22Rv1 (cell line): Measurements from ENCODE around the gene ASPHD2.

Experiments used
- H3K27ac ChIP-seq: fragments of 450-650 bp; 2 replicates; pipeline ENCODE4 v1.5.1; 2017
- ZFX ChIP-seq: fragments of 450-650 bp; IDR thresholded peaks from 2 replicates; pipeline ENCODE4 v1.6.1; 2017; ENCODE audit warnings: antibody characterized with exemption, borderline replicate concordance
- TF ChIP-seq, protein P1 (sequence below): fragments of 450-650 bp; IDR thresholded peaks from 2 replicates; pipeline ENCODE4 v1.5.1; 2017; ENCODE audit warnings: mild to moderate bottlenecking

ASPHD2 gene

DNA sequence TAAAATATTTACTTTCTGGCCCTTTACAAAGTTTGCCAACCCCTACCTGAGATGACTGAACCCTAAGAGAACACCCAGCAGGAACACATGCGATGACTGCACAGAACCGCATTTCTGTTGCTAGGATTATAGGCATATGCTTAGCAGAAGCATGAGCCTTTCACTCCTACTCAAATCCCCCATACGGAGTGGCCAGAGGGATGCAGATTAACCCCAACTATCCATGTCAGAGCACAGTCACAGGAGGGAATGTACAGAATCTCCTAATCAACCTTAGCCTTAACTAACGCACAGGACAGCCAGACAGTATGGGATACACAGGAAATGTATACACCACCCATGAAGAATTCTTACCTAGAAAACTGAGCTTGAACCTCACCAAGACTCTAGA, 48.3 kb downstream of the ASPHD2 start:
- no peak overlapping the region for H3K27ac ChIP-seq
- TF ChIP-seq, protein P1, sequence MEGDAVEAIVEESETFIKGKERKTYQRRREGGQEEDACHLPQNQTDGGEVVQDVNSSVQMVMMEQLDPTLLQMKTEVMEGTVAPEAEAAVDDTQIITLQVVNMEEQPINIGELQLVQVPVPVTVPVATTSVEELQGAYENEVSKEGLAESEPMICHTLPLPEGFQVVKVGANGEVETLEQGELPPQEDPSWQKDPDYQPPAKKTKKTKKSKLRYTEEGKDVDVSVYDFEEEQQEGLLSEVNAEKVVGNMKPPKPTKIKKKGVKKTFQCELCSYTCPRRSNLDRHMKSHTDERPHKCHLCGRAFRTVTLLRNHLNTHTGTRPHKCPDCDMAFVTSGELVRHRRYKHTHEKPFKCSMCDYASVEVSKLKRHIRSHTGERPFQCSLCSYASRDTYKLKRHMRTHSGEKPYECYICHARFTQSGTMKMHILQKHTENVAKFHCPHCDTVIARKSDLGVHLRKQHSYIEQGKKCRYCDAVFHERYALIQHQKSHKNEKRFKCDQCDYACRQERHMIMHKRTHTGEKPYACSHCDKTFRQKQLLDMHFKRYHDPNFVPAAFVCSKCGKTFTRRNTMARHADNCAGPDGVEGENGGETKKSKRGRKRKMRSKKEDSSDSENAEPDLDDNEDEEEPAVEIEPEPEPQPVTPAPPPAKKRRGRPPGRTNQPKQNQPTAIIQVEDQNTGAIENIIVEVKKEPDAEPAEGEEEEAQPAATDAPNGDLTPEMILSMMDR = no peak
- TF ChIP-seq ZFX = no peak

DNA sequence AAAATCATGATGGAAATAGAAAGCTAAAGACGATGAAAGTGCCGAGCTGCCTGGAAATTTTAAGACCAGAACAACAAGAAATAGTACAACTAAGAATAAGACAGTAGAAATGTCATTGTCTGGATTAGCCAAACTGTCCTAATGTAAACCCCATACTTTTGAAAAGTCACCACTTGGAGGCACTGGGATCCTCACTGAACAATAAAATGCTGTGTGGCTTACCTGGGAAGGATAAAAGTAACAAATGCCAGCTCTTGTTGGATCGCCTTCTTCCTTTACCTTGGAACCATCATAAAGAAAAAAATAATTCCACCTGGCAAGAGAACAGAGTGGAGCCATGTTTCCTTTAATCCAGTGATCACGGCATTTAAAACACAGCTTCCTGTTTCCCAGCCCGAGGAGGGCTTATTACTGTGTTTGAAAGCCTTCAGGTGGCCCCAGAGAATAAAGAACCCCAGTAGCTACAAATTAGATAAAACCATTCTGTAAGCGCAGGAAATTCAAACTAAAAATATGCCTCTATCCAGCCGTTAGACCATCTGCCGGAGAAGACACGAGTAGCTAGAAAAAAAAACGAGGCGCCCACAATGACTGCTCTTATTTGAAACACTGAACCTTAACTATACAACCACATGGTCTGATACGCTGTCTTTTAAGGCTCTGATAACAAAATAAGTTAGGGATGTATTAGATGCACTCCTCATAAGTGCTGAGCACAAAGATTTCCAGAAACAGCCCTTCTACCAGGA, 50.2 kb downstream of the ASPHD2 start:
- no peak for TF ChIP-seq ZFX
- TF ChIP-seq, protein P1 = no peak
- no peak overlapping the region for H3K27ac ChIP-seq

DNA sequence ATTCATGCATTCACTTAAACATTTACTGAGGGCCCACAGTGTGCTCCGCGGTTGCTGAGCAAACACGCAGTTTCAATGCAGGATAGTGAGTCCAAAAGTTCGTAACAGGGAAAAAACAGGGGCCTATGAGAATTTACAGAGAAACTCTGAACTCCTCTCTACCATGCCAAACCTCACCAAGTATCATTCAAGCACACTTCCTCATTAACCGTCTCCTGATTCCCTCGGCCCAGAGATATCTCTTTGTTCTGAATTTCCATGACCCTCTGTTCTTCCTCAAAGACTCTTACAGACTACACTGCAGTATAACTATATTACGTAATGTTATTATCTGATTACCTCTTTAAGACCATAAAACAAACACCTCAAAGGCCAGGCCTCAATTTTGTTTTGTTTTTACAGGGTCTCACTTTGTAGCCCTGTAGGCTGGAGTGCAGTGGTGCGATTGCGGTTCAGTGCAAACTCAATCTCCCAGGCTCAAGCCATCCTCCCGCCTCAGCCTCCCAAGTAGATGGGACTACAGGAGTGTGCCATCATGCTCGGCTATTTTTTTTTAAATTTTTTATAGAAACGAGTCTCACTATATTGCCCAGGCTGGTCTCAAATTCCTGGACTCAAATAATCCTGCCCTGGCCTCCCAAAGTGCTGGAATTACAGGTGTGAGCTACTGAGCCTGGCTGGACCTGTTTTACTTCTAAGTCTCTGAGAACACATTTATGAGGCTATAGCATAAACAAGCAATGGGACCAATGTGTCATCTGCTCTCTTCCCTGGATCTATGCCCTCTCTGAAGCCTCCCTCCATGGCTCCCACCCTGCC, 50.9 kb downstream of the ASPHD2 start:
- H3K27ac ChIP-seq = no peak overlapping the region
- no peak for TF ChIP-seq ZFX
- TF ChIP-seq, protein P1 = no peak

DNA sequence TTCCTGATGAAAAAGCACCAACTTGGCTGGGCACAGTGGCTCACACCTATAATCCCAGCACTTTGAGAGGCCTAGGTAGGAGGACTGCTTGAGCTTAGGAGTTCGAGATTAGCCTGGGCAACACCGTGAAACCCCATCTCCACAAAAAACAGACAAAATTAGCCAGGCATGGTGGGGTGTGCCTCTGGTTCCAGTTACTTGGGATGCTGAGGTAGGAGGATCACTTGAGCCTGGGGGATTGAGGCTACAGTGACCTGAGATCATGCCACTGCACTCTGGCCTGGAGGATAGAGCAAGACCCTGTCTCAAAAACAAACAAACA, 51.5 kb downstream of the ASPHD2 start:
- no peak for TF ChIP-seq ZFX
- TF ChIP-seq, protein P1 = no peak
- H3K27ac ChIP-seq = no peak overlapping the region

DNA sequence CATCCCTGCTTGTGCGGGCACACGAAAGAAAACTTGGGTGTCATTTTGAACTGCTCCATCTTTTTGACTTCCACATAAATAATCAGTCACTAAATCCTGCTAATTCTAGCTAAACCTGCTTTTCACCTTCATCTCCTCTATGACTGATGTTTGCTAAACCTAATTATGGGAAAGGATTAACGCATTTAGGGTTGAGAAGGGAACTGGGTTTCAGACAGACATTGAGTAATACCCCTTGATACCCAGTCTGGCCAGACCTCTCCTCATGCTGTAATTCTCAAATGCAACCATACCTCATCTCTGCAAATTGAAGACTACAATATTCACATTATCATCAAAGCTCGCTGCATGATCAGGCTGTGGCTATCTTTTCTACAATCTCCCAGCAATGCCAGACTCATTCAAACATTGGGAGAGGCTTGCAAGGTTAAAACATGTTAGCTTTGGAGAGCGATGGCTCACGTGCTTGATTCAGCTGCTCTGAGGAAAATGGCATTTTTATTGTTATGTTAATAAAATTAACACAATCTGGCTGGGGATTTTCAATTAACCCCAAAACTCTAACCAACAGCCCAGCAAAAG, 52.1 kb downstream of the ASPHD2 start:
- no peak overlapping the region for H3K27ac ChIP-seq
- TF ChIP-seq ZFX = no peak
- TF ChIP-seq, protein P1 = no peak

DNA sequence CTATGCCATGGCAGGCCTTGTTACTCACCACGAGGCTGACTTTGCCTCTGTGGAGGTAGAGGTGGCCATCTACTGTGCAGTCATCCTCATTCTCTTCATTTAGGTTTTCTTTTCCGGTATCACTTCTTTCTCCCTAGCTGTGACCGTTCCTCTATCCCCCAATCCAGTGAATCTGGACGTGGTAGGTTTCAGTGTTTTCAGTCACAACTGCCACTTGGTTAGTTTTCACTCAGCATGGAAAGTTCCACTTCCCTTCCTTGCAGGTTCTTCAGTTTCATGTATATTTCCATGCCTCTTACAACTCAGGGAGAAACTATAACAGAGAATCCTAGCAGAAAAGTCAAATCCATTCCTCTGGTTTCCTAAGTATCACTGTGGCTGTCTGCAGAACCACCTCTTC, 52.6 kb downstream of the ASPHD2 start:
- H3K27ac ChIP-seq = no peak overlapping the region
- TF ChIP-seq ZFX = no peak
- TF ChIP-seq, protein P1 = no peak

DNA sequence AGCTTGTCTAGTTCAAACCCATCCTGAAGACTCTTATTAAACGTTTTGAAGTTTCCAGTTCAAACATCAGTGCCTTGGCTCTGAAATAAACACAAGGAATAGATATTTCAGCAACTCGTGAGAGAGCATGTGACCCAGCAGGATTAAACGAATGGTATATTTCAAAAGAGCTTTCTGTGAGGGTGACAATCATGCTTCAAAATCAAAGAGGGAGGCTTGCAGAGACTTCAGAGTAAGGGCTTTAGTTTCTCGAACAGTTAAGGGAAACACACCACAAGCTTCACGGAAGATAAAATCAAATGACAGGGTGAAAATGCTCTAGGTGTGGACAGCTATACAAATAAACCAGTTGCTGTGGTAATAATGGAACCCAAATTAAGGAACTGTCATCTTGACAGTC, 53.1 kb downstream of the ASPHD2 start:
- H3K27ac ChIP-seq = no peak overlapping the region
- TF ChIP-seq, protein P1 = no peak
- TF ChIP-seq ZFX = no peak
